Measurements from ENCODE around the gene DBNDD2. TPM values are rescaled to one million over a fixed set of nuclear protein-coding genes. Genes with fewer than 3 reads are reported as not detected.

Gene DBNDD2
- total RNA-seq, 1 donor from 2014 or later, result 18.1 TPM

DNA sequence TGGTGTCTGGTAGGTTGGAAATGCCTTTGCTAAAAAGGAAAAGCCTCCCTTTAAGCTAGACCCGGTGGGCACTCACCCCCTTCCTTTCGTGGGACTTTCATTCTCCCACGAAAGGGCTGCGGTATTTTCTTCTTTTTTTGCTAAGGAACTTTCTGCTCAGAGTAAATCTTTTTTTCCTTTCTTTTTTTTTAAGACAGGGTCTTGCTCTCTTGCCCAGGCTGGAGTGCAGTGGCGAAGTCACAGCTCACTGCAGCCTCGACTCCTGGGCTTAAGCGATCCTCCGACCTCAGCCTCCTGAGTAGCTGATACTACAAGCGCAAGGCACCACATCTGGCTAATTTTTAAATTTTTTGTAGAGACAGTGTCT, 34.0 kb upstream of the DBNDD2 start:
- Mint-ChIP-seq H3K4me1 (peaks cover 13% of the 10 kb centered on the region), H3K9me3 (no peaks in the 10 kb centered on the region), H3K27me3 (ENCODE audit: low read depth) (no peaks in the 10 kb centered on the region), H3K4me3 (peak overlapping the region; percentile 56), H3K36me3 (ENCODE audit: low read depth) (no peaks in the 10 kb centered on the region), H3K27ac (ENCODE audit: unreplicated experiment) (no peak overlapping the region)
- no peak for DNase-seq (ENCODE audit: low read depth, low spot score)
- TF ChIP-seq, protein P1, sequence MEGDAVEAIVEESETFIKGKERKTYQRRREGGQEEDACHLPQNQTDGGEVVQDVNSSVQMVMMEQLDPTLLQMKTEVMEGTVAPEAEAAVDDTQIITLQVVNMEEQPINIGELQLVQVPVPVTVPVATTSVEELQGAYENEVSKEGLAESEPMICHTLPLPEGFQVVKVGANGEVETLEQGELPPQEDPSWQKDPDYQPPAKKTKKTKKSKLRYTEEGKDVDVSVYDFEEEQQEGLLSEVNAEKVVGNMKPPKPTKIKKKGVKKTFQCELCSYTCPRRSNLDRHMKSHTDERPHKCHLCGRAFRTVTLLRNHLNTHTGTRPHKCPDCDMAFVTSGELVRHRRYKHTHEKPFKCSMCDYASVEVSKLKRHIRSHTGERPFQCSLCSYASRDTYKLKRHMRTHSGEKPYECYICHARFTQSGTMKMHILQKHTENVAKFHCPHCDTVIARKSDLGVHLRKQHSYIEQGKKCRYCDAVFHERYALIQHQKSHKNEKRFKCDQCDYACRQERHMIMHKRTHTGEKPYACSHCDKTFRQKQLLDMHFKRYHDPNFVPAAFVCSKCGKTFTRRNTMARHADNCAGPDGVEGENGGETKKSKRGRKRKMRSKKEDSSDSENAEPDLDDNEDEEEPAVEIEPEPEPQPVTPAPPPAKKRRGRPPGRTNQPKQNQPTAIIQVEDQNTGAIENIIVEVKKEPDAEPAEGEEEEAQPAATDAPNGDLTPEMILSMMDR (conservative IDR thresholded peaks at IDR 0.05), result no peak

DNA sequence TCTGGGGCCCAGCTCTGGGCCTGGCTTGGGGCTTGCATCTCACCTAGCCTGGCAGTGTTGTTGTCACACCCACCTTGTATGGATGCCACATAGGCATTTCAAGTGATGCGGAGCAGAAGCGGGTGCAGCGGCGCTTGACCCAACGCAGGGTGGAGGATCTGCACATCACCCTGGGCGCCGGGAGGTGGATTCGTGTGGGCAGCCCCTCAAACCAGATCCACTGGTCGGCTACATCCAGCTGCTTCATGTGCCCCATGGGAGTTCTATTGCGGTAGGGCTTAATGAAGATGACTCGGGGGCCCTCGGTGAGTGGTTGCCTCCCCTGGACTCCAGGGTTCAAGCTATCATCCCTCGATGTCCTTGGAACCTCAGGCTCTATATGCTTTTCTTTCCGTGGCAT, 33.1 kb upstream of the DBNDD2 start:
- no peak for DNase-seq (ENCODE audit: low read depth, low spot score)
- TF ChIP-seq, protein P1 (conservative IDR thresholded peaks at IDR 0.05), result no peak
- Mint-ChIP-seq H3K27ac (ENCODE audit: unreplicated experiment) (no peak overlapping the region), H3K9me3 (no peaks in the 10 kb centered on the region), H3K27me3 (ENCODE audit: low read depth) (no peaks in the 10 kb centered on the region), H3K36me3 (ENCODE audit: low read depth) (no peaks in the 10 kb centered on the region), H3K4me1 (peaks cover 13% of the 10 kb centered on the region), H3K4me3 (no peak overlapping the region)

DNA sequence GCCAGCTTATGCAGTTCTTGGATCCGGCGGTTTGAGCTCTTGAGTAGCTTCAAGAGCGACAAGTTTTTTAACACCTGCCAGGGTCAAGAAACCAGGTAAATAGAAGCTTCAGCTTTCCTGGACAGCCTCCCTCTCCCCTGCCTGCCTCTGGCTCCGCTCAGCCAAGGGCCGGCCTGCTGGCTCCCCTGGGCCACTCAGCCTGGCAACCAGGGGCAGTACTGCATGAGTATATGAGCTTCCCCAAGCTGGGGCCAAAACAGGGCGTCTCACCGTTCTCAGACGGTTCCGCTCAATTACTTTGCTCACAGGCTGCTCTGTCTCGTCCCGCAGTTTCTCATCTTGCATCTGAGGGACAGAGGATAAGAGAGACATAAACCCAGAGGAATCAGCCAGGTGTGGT, 30.8 kb upstream of the DBNDD2 start:
- Mint-ChIP-seq H3K27ac (ENCODE audit: unreplicated experiment) (no peak overlapping the region), H3K4me3 (no peak overlapping the region), H3K36me3 (ENCODE audit: low read depth) (no peaks in the 10 kb centered on the region), H3K4me1 (peaks cover 12% of the 10 kb centered on the region), H3K27me3 (ENCODE audit: low read depth) (no peaks in the 10 kb centered on the region), H3K9me3 (no peaks in the 10 kb centered on the region)
- TF ChIP-seq, protein P1 (conservative IDR thresholded peaks at IDR 0.05), result no peak
- DNase-seq (ENCODE audit: low read depth, low spot score), result no peak

DNA sequence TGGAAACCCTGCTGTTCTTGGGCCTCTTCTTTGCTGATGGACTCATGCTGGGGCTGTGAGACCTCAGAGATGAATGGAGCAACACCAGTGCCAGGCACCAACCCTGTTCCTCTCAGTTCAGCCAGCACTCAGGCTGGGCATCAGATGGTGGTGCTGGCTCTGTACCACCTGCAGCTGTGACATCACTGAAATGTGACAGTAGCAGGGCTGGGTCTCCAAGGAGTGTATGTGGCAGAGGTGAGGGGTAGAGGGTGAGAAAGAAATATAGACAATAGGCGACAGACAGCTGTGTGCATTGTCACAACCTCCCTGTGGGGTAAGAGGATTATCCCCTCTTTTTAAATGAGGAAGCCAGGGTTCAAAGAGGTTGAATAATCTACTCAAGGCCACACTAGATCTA, 29.9 kb upstream of the DBNDD2 start, which contains the start of gene TP53TG5:
TP53TG5 (minus strand) TSS at position 135 of the 400 bp plus-strand sequence; CDS start at position 46, 89 bp downstream.
- DNase-seq (ENCODE audit: low read depth, low spot score), result no peak
- Mint-ChIP-seq H3K27me3 (ENCODE audit: low read depth) (no peaks in the 10 kb centered on the region), H3K4me3 (no peak within 1 kb of the TSS), H3K9me3 (no peaks in the 10 kb centered on the region), H3K27ac (ENCODE audit: unreplicated experiment) (no peak within 1 kb of the TSS), H3K4me1 (peaks cover 10% of the 10 kb centered on the region), H3K36me3 (ENCODE audit: low read depth) (no peaks in the 10 kb centered on the region)
- TF ChIP-seq, protein P1 (conservative IDR thresholded peaks at IDR 0.05), result no peak

DNA sequence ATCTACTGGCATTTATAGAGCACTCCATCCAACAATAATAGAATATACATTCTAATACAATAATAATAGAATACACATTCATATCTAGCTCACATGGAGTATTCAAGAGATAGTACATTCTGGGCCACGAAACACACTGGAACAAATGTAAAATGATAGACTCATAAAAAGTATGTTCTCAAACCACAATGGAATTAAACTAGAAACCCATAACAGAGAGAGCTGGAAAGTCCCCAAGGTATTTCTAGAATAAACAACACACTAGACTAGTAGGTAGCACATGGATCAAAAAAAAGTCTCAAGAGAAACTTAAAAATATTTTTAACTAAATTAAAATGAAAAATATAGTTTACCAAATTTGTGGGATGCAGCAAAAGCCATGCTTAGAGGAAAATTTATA, 20.8 kb upstream of the DBNDD2 start:
- H3K9me3 Mint-ChIP-seq, result no peaks in the 10 kb centered on the region

More for the DNA sequence above, 20.8 kb upstream of the DBNDD2 start:
- H3K4me1 Mint-ChIP-seq, result no peaks in the 10 kb centered on the region
- no peak for DNase-seq (ENCODE audit: low read depth, low spot score)
- no peak overlapping the region for H3K27ac Mint-ChIP-seq (ENCODE audit: unreplicated experiment)
- peaks cover 2% of the 10 kb centered on the region for H3K36me3 Mint-ChIP-seq (ENCODE audit: low read depth)
- no peak overlapping the region for H3K4me3 Mint-ChIP-seq
- TF ChIP-seq, protein P1 (conservative IDR thresholded peaks at IDR 0.05), result no peak
- H3K27me3 Mint-ChIP-seq (ENCODE audit: low read depth), result no peaks in the 10 kb centered on the region

Data from neural crest cell (in vitro differentiated cells).